IMR-90 (cell line): ENCODE measurements around the gene GAPVD1.

ENCODE experiments used
- BHLHE40 ChIP-seq: fragments of 150-350 bp; IDR thresholded peaks from 2 replicates; pipeline ENCODE4 v1.6.1; 2016; ENCODE audit warnings: mild to moderate bottlenecking, low read depth, low read length
- CEBPB ChIP-seq: IDR thresholded peaks from 2 replicates; pipeline ENCODE4 v1.6.1; 2012; ENCODE audit warnings: low read depth, low read length, improper control_type of control experiment
- CHD1 ChIP-seq: IDR thresholded peaks from 2 replicates; pipeline ENCODE4 v1.6.1; 2012; ENCODE audit warnings: low read depth, low read length, improper control_type of control experiment
- FOS ChIP-seq: fragments of 150-350 bp; IDR thresholded peaks from 2 replicates; pipeline ENCODE4 v1.6.1; 2016; ENCODE audit warnings: low read depth, low read length
- MAFK ChIP-seq: IDR thresholded peaks from 2 replicates; pipeline ENCODE4 v1.6.1; 2012; ENCODE audit warnings: low read depth, low read length, improper control_type of control experiment
- MXI1 ChIP-seq: IDR thresholded peaks from 2 replicates; pipeline ENCODE4 v1.6.1; 2012; ENCODE audit warnings: low read depth, mild to moderate bottlenecking, low read length, moderate library complexity, borderline replicate concordance
- NFE2L2 ChIP-seq: fragments of 150-350 bp; IDR thresholded peaks from 2 replicates; pipeline ENCODE4 v1.6.1; 2016; ENCODE audit warnings: low read depth, mild to moderate bottlenecking, low read length
- POLR2A ChIP-seq: IDR thresholded peaks from 2 replicates; pipeline ENCODE4 v1.6.1; 2012; ENCODE audit warnings: mild to moderate bottlenecking, low read depth, low read length
- RAD21 ChIP-seq: IDR thresholded peaks from 2 replicates; pipeline ENCODE4 v1.6.1; 2012; ENCODE audit warnings: low read length, improper control_type of control experiment
- RCOR1 ChIP-seq: IDR thresholded peaks from 2 replicates; pipeline ENCODE4 v1.6.1; 2012; ENCODE audit warnings: mild to moderate bottlenecking, low read length, improper control_type of control experiment; ENCODE audit not compliant: insufficient replicate concordance
- RFX5 ChIP-seq: IDR thresholded peaks from 2 replicates; pipeline ENCODE4 v1.8.0; 2012; ENCODE audit warnings: low read depth, mild to moderate bottlenecking, low read length, moderate library complexity
- SMC3 ChIP-seq: fragments of 150-350 bp; IDR thresholded peaks from 2 replicates; pipeline ENCODE4 v1.6.1; 2016; ENCODE audit warnings: low read depth, mild to moderate bottlenecking, antibody characterized with exemption, low read length, moderate library complexity
- TF ChIP-seq, protein P1 (sequence below): conservative IDR thresholded peaks from 2 replicates; pipeline ENCODE4 v1.5.1; 2012; ENCODE audit warnings: mild to moderate bottlenecking, low read depth, low read length, improper control_type of control experiment
- TF ChIP-seq, protein P2 (sequence below): fragments of 150-350 bp; IDR thresholded peaks from 2 replicates; pipeline ENCODE4 v1.6.1; 2017; ENCODE audit warnings: mild to moderate bottlenecking, antibody characterized with exemption, low read length, low read depth

DNA sequence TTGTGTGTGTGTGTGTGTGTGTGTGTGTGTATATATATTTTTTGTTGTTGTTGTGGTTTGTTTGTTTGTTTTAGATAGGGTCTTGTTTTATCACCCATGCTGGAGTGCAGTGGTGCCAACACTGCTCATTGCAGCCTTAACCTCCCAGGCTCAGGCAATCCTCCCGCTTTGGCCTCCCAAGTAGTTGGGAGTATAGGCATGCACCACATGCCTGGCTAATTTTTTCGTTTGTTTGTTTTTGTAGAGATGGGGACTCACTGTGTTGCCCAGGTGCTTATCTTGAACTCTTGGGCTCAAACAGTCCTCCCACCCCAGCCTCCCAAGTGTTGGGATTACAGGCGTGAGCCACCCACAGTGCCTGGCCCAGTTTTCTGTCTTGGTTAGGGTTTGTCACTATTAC, 77.3 kb downstream of the GAPVD1 start:
- no peak for TF ChIP-seq SMC3
- no peak for TF ChIP-seq MXI1
- no peak for TF ChIP-seq RCOR1
- TF ChIP-seq, protein P1, sequence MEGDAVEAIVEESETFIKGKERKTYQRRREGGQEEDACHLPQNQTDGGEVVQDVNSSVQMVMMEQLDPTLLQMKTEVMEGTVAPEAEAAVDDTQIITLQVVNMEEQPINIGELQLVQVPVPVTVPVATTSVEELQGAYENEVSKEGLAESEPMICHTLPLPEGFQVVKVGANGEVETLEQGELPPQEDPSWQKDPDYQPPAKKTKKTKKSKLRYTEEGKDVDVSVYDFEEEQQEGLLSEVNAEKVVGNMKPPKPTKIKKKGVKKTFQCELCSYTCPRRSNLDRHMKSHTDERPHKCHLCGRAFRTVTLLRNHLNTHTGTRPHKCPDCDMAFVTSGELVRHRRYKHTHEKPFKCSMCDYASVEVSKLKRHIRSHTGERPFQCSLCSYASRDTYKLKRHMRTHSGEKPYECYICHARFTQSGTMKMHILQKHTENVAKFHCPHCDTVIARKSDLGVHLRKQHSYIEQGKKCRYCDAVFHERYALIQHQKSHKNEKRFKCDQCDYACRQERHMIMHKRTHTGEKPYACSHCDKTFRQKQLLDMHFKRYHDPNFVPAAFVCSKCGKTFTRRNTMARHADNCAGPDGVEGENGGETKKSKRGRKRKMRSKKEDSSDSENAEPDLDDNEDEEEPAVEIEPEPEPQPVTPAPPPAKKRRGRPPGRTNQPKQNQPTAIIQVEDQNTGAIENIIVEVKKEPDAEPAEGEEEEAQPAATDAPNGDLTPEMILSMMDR = no peak
- no peak for TF ChIP-seq POLR2A
- TF ChIP-seq MAFK = no peak
- no peak for TF ChIP-seq NFE2L2
- no peak for TF ChIP-seq FOS
- no peak for TF ChIP-seq BHLHE40
- TF ChIP-seq, protein P2, sequence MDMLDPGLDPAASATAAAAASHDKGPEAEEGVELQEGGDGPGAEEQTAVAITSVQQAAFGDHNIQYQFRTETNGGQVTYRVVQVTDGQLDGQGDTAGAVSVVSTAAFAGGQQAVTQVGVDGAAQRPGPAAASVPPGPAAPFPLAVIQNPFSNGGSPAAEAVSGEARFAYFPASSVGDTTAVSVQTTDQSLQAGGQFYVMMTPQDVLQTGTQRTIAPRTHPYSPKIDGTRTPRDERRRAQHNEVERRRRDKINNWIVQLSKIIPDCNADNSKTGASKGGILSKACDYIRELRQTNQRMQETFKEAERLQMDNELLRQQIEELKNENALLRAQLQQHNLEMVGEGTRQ = no peak
- TF ChIP-seq RAD21 = no peak
- no peak for TF ChIP-seq RFX5
- no peak for TF ChIP-seq CEBPB
- no peak for TF ChIP-seq CHD1
